ENCODE data around the gene CST2.
A peak's percentile ranks its signal among the peaks of the same experiment; 100 is the strongest.
"Not testable (repeated sequence)": the region's sequence is repeated elsewhere in the genome, so short reads cannot be mapped to it uniquely, and the experiment has no call there.

CST2 gene

DNA sequence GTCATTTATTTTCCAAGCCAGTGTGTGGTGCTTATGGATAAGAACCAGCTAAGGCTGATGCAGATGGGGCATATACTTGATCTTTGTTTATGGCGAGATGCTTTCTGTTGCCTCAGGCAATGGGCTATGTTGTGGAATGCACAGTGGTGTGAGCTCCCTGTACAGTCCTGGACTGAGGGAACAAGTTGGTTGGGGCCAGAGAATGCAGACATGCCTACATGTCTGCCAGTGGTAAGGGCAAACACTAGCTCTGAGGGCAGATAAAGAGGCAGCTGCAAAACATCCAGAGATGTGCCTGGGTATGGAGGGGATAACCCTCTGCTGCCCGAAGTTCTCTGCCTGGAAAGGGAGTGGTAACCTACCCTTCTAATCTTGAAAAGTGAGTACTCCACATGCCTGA lies 16.2 kb downstream of the CST2 start:
- DNase-seq (ENCODE audit: low spot score) = not testable (repeated sequence)

DNA sequence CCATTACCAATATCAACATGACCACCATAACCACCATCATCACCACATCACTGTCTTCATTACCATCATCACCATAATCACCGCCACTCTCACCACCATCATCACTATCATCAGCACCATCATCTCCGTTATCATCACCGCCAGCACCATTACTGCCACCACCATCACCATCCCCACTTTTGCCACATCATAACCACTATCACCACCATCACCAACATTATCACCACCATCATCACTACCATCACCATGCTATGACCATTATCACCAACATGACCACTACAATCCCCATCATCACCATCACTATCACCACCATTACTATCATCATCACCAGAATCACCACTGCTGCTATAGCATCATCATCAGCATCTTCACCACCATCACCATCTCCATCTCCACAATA lies 25.7 kb downstream of the CST2 start:
- no peak for DNase-seq (ENCODE audit: low spot score)

DNA sequence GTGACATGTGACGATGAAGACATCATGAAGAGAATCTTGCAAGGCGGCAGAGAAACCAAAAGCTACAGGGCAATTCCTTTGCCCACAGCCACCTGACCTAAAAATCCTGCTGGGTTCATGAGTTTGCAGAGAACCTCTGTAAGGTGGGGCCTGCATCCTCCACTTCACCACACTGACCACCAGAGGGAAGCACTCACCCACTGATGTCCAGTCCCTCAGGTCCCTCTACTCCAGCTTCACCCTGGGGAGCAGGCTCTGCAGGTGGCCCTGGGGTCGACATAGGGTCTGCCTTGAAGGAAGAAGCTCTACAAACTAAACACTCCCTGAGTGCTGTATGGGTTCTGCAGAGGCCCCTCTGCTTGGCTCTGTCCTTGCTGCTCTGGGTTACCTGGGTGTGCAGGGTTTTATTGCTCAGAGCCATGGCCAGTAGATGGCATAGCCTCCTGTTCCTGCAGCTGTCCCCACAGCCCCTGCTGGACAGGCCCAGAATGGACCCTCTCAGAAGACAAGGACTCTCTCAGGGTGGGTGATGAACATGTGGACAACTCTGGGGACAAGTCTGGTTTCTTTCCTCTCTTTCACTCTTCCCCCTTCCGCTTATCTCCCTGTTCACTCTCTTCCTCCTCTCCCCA lies 27.2 kb downstream of the CST2 start:
- DNase-seq (ENCODE audit: low spot score) = peak; percentile 25

DNA sequence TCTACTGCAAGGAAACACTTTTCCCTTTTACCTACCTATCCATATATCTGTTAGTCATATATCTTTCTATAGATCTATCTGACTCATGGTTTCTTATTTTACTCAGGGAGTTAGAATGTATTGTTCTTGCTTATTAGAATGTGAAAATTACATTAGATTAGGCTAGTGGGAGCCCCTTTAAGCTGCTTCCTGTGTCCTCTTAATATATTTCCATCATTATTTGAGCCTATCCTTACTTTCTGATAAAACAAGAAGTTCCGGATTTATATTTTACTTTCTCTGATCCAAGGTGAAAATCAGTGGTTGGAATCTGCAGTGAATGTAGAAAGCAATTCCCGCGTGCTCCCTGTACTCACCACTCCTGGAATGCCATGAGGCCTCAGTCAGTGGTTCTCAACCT lies 31.0 kb downstream of the CST2 start:
- DNase-seq (ENCODE audit: low spot score) = no peak

DNA sequence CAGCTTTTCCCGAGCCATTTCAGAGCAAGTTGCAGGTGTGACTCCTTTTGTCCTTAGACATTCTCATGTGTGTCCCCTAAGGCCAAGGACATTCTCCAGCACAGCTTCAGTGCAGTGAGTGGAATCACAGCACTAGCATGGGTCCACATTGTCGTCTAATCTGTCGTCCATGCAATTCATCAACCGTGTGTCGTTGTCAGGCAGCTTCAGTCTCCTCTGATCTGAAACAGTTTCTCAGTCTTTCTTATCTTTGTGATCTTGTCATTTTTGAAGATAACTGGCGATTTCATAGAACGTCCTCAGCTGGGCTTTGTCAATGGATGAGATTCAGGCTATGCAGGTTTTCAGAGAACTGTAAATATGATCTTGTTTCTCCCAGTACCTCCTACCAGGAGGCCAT lies 31.7 kb downstream of the CST2 start:
- DNase-seq (ENCODE audit: low spot score) = no peak

GRCh38 chr20:23794065-23794464 lies 32.5 kb downstream of the CST2 start:
- no peak for DNase-seq (ENCODE audit: low spot score)

DNA sequence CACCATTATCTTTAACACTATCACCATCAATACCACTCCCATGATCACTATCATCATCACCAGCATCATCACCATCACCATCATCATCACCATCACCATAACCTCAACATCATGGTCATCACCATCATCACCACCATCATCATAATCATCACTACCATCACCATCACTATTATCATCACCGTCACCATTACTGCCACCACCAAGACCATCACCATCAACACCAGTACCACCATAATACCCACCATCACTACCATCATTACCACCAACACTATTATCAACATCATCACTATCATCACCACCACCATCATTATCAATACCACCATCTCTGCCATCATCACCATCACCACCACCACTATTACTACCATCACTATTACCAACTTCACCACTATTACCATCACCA lies 43.1 kb downstream of the CST2 start:
- no peak for DNase-seq (ENCODE audit: low spot score)

- peak; percentile 48 for DNase-seq (ENCODE audit: low spot score)
Observed at GRCh38 chr20:23782366-23782983, 44.1 kb downstream of the CST2 start.

GRCh38 chr20:23778676-23779075 lies 47.9 kb downstream of the CST2 start:
- DNase-seq (ENCODE audit: low spot score) = not testable (repeated sequence)

DNA sequence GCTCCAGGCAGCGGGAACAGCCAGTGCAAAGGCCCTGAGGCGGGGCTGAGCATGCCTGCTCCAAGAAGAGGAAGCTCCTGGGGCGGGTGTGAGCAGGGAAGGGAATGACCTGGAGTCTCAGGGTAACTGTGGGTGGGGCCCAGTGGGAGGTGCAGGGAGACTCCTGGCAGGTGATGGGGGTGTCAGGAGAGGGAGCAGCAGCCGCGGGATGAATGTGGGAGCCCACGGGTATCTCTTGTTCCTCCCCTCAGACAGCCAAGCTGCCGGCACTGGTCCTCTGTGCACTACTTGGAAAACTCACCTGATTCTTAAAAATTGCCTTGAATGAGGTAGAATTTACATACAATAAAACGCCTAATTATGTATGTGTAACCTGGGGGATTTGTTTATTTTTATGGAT lies 49.1 kb downstream of the CST2 start:
- not testable (repeated sequence) for DNase-seq (ENCODE audit: low spot score)

DNA sequence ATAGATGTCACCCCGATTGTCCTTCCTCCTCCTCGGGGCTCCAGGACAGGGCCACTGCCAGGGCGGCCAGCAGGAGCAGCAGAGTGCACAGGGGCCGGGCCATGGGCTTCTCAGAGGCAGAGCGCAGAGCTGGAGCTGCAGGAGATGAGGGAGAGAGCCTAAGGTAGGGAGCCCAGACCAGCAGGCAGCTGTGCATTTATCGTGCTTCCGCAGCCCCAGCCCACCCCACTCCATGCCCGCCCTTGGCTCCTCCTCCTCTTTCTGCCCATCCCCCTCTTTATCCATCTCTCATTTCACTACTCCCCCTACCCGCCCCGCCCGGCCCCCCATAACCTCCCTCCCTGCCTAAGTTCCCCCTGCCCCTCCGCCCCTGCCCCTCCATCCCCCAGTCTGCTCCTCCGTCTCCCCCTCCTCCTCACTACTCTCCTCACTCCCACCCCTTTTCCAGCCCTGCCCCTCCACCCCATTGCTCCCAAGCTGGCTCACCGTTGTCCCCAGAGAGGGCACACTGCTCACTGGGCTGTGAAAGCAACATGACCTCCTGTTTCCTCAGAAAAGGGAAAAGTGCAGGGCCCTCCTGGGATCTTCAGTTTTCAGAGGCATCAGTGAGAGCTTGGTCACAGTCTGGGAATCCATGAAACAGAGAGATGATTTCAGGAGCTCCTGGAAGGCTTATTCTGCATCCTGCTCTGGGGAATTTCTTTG lies 50.3 kb downstream of the CST2 start:
- no peak for DNase-seq (ENCODE audit: low spot score)

DNA sequence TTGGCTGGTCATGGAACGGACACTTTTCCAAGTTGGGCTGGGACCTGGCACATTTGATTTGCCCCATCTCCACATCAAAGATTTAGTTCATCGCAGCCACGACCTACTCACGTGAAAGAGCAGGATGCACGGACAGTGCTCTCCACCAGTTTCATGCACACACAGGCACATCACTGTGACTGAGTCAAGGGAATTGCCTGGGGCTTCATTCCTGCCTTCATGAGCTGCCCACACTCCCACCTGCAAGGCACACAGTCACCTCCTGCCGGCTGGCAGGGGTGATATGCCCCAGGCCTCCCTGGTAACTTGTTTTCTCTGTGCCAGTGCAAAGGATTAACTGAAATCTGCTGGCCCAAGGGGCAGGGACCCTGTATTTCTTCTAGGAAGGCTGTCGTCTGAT lies 52.4 kb downstream of the CST2 start:
- no peak for DNase-seq (ENCODE audit: low spot score)

Data from activated CD4-positive, alpha-beta T cell treated with anti-CD3 and anti-CD28 coated beads, Interleukin-2, Interleukin-4, amounts not matched to agents 100 ng/mL and 50 ng/mL, durations not matched to agents 16 hours and 8 hours (primary cell).